Measurements from ENCODE around the gene ZP2.

- TF ChIP-seq CTCF (IDR thresholded peaks at IDR 0.05; ENCODE audit: low read depth, low read length, missing input control): no peak
- TF ChIP-seq REST (IDR thresholded peaks at IDR 0.05): no peak
- no peak for TF ChIP-seq ZBTB33 (IDR thresholded peaks at IDR 0.05)
- TF ChIP-seq TAF1 (conservative IDR thresholded peaks at IDR 0.05): no peak
- TF ChIP-seq RAD21 (IDR thresholded peaks at IDR 0.05): no peak
- TF ChIP-seq FOXA1 (IDR thresholded peaks at IDR 0.05): no peak
- no peak for TF ChIP-seq YY1 (IDR thresholded peaks at IDR 0.05)
- TF ChIP-seq JUND (IDR thresholded peaks at IDR 0.05): no peak
- no peak for TF ChIP-seq GABPA (IDR thresholded peaks at IDR 0.05 in 1 of 2, conservative IDR thresholded peaks at IDR 0.05 in 1 of 2)
- TF ChIP-seq SP1 (IDR thresholded peaks at IDR 0.05): no peak
- no peak for TF ChIP-seq NR2F2 (IDR thresholded peaks at IDR 0.05)
Observed at GRCh38 chr16:21208446-21209230, 2.7 kb downstream of the ZP2 start.
